T47D (cell line): ENCODE data around the gene DKC1.
"Not testable (repeated sequence)": the region's sequence is repeated elsewhere in the genome, so short reads cannot be mapped to it uniquely, and the experiment has no call there.

Source experiments
- DNase-seq, 2 experiments: peaks; one replicate each; pipeline versions ENCODE4 v3.0.0 to v3.0.0-alpha.2; 2011 to 2012; ENCODE audit warnings: low read depth in 1 of 2, low spot score in 1 of 2
- JUND ChIP-seq: IDR thresholded peaks from 2 replicates; pipeline ENCODE4 v1.6.1; 2012; ENCODE audit warnings: low read depth
- in situ Hi-C: cut with HindIII; loops from 2 replicates; pipeline ENCODE4 v1.10.0; 2016; ENCODE audit warnings: low sequenced_read_pairs, low pct_unique_long_range_greater_than_20kb

DKC1 gene

DNA sequence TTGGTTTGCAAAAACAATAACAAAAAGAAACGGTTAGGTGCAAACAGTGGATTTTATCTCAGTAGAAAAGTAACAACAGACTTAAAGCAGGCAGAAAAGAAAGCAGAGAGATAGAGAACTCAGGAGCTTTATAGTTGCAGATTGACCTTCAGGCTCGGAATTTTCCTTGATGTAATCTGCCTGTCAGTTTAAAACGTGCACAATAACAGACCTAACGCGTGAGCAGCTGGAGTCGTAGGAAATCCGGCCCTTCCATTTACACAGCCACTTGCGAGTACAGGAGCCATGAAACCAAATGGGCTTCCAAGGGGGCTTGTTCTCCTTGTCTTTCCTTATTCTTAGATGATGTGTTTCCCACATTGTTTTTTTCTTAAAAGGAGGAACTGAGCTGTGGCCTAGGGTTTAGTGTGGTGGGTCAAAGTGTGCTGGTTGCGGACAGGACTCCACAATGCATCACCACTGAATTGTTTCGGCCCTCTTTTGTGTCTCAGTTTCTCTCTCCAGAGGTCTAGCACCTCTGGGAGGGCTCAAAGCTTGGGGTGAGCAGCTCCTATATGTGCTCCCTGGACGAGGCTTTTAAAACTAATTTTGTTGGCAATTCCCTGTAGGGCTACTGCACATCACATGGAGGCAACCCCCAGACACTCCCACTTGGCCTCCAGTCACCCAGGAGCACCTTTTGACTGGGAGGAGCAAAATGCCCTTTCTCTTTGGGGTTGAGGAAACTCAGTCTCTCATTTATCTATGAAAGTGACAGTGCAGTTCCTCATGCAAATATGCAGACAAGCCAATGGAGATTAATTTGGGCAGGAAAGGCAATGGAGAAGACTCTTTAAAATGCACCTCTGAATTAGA is 56.5 kb downstream of the DKC1 start:
- TF ChIP-seq JUND: no peak
- in situ Hi-C loops: no loop called here
- DNase-seq: no peak

GRCh38 chrX:154819771-154820341 is 57.2 kb downstream of the DKC1 start:
- in situ Hi-C loops: no loop called here
- no peak for DNase-seq
- no peak for TF ChIP-seq JUND

GRCh38 chrX:154821523-154821922 is 58.9 kb downstream of the DKC1 start:
- TF ChIP-seq JUND: no peak
- in situ Hi-C loops: no loop called here
- DNase-seq: no peak

- in situ Hi-C loops: no loop called here
- DNase-seq: no peak
- no peak for TF ChIP-seq JUND
Measured at GRCh38 chrX:154822029-154822428, 59.4 kb downstream of the DKC1 start.

- no peak for TF ChIP-seq JUND
- in situ Hi-C loops: no loop called here
Measured at GRCh38 chrX:154824638-154825037, 62.0 kb downstream of the DKC1 start.

GRCh38 chrX:154825586-154825985 is 62.9 kb downstream of the DKC1 start:
- in situ Hi-C loops, DNase-seq: not testable (repeated sequence)

More at GRCh38 chrX:154824638-154825037, 62.0 kb downstream of the DKC1 start:
- no peak for DNase-seq
